H1 (cell line): ENCODE measurements around the gene RRAGC. TPM values are rescaled to one million over a fixed set of nuclear protein-coding genes. Genes with fewer than 3 reads are reported as not detected.

Experiments
- BACH1 ChIP-seq: IDR thresholded peaks from 2 replicates; pipeline ENCODE4 v1.6.1; 2012; ENCODE audit warnings: low read length, improper control_type of control experiment
- CHD2 ChIP-seq: IDR thresholded peaks from 2 replicates; pipeline ENCODE4 v1.6.1; 2012; ENCODE audit warnings: low read length, improper control_type of control experiment
- CHD7 ChIP-seq: fragments of 300-600 bp; sonication (generic); IDR thresholded peaks from 2 replicates; pipeline ENCODE4 v1.7.1; 2012; ENCODE audit warnings: low read length, moderate library complexity, mild to moderate bottlenecking, inconsistent platforms; ENCODE audit not compliant: insufficient replicate concordance
- SUZ12 ChIP-seq: fragments of 200-600 bp; sonication (generic); IDR thresholded peaks from 2 replicates; pipeline ENCODE4 v1.6.1; 2012; ENCODE audit warnings: mild to moderate bottlenecking, inconsistent platforms, low read length, moderate library complexity, mixed read lengths
- ZNF274 ChIP-seq: IDR thresholded peaks from 2 replicates; pipeline ENCODE4 v1.7.0; 2012; ENCODE audit warnings: low read length, borderline replicate concordance; ENCODE audit errors: extremely low read depth
- polyA plus RNA-seq, 7 experiments: library from polyadenylated mRNA; depleted of rRNA in 3 of 7; stranded (reverse) in 5 of 7; unstranded in 2 of 7; fragments of >200 nt in 5 of 7; fragments of 200-250 nt in 2 of 7; gene quantifications; 1 replicate in 5 of 7; 2 replicates in 1 of 7; 4 replicates in 1 of 7; pipeline versions ENCODE4 v1.2.1 to v1.2.3, GENCODE V29; 2011 to 2013; ENCODE audit warnings: missing spikeins in 2 of 7, mixed read lengths in 2 of 7
- total RNA-seq: library from RNA; stranded (reverse); fragmentation: NEBNext Ultra II Directional; extraction: Animal tissue kit (Norgen Biotek cat#: 25700); gene quantifications from 2 replicates; pipeline ENCODE4 v1.2.1, GENCODE V29; 2021

The RRAGC gene
- total and polyA plus RNA-seq, 2 of the 8 experiments (the other 6 are each of a cell fraction or from before 2014, with no cell fraction given), result 12.0 to 16.5 TPM

GRCh38 chr1:38791164-38791515, 68.4 kb downstream of the RRAGC start (continued):
- no peak for TF ChIP-seq CHD7
- no peak for TF ChIP-seq BACH1
- no peak for TF ChIP-seq SUZ12
- no peak for TF ChIP-seq ZNF274
- no peak for TF ChIP-seq CHD2
